COLO668 (cell line): ENCODE data around the gene HFM1.
"Not testable (repeated sequence)": the region's sequence is repeated elsewhere in the genome, so short reads cannot be mapped to it uniquely, and the experiment has no call there.

Source experiments
- DNase-seq: peaks from one replicate; lab custom pipeline; 2025; ENCODE audit not compliant: unreplicated experiment; lab: John Stamatoyannopoulos, UW

HFM1 gene

GRCh38 chr1:91349524-91349923 is 55.1 kb downstream of the HFM1 start:
- no peak for DNase-seq

DNA sequence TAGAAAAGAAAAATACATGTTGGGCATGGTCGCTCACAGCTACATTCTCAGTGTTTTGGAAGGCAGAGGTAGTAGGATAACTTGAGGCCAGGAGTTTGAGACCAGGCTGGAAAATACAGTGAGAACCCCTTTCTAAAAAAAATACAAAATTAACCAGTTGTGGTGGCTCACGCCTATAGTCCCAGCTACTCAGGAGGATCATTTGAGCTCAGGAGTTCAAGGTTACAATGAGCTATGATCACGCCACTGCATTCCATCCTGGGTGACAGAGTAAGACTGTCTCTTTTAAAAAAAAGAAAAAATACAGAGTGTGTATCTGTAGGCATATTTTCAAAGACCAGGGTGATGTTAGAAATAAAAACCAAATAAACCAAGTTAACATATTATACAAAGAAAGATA is 57.8 kb downstream of the HFM1 start:
- no peak for DNase-seq

- DNase-seq = no peak
Measured at GRCh38 chr1:91345395-91346005, 59.1 kb downstream of the HFM1 start.

- DNase-seq = no peak
Measured at GRCh38 chr1:91338501-91338900, 66.1 kb downstream of the HFM1 start.

DNA sequence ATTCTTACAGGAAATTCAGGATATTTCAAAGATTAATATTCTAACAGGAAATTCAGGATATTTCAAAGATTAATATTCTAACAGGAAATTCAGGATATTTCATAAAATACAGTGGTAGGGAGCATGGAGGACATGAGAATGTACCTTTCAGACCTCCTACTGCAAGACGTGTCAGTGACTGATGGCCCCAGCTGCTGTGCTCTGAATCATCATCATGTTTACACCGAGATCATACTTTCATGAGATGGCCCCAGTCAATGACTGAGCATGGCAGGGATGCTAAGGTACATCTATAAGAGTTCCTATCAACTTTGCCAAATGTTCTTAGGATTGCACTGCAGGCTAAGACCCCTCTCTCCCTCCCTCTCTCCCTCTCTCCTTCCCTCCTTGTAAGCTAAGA is 69.0 kb downstream of the HFM1 start:
- DNase-seq = no peak

- no peak for DNase-seq
Measured at GRCh38 chr1:91334856-91335255, 69.8 kb downstream of the HFM1 start.

GRCh38 chr1:91325456-91325855 is 79.2 kb downstream of the HFM1 start:
- no peak for DNase-seq

DNA sequence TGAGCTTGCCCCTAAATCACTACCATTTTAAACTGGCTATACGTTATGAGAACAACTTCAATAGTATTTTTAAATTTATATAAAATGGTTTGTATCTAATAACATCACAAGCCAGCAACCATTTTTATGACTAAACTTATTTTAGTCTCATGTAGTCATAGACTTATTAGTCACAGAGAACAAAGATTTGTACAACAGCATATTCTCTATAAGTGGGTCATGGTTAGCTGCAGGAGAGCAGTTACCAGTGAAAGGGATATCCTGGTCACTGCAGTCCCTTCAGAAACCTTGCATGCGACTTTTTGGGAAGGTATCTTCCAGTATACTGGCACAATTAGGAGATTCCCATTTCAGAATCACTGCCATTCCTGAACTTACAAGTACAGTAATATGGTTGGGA is 90.0 kb downstream of the HFM1 start:
- no peak for DNase-seq

GRCh38 chr1:91311672-91312071 is 93.0 kb downstream of the HFM1 start:
- no peak for DNase-seq

DNA sequence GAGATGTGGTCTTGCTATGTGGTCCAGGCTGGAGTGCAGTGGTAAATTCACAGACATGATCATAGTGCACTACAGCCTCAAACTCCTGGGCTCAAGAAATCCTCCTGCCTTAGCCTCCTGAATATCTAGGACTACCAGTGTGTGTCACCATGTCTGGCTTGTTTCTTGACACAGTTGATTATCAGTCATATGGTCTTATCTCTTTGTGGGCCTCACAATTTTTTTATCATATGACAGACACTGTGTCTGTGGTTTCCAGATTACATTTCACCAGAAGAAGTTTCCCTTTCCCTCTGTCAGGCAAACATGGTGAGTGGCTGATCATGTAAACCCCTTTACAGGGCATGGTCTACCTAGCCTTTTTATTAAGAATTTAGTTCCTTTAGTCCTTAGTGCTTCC is 96.1 kb downstream of the HFM1 start:
- DNase-seq = no peak

GRCh38 chr1:91307784-91308409 is 96.7 kb downstream of the HFM1 start:
- no peak for DNase-seq

- DNase-seq = no peak
Measured at GRCh38 chr1:91303165-91303564, 101.5 kb downstream of the HFM1 start.

- not testable (repeated sequence) for DNase-seq
Measured at GRCh38 chr1:91288843-91289553, 115.6 kb downstream of the HFM1 start.

DNA sequence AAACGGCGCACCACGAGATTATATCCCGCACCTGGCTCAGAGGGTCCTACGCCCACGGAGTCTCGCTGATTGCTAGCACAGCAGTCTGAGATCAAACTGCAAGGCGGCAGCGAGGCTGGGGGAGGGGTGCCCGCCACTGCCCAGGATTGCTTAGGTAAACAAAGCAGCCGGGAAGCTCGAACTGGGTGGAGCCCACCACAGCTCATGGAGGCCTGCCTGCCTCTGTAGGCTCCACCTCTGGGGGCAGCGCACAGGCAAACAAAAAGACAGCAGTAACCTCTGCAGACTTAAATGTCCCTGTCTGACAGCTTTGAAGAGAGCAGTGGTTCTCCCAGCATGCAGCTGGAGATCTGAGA is 117.7 kb downstream of the HFM1 start:
- not testable (repeated sequence) for DNase-seq

GRCh38 chr1:91286259-91286961 is 118.2 kb downstream of the HFM1 start:
- not testable (repeated sequence) for DNase-seq

DNA sequence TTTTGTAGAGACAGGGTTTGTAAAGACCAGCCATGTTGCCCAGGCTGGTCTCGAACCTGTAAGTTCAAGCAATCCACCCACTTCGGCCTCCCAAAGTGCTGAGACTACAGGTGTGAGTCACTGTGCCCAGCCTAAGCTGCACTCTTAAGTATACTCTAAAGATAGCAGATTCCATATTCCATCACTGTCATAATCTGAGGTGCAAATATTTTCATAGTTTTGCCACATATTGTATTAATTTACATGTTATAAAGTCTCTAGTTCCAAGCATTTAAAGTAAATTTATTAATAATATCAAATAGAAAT is 121.3 kb downstream of the HFM1 start:
- DNase-seq = no peak

DNA sequence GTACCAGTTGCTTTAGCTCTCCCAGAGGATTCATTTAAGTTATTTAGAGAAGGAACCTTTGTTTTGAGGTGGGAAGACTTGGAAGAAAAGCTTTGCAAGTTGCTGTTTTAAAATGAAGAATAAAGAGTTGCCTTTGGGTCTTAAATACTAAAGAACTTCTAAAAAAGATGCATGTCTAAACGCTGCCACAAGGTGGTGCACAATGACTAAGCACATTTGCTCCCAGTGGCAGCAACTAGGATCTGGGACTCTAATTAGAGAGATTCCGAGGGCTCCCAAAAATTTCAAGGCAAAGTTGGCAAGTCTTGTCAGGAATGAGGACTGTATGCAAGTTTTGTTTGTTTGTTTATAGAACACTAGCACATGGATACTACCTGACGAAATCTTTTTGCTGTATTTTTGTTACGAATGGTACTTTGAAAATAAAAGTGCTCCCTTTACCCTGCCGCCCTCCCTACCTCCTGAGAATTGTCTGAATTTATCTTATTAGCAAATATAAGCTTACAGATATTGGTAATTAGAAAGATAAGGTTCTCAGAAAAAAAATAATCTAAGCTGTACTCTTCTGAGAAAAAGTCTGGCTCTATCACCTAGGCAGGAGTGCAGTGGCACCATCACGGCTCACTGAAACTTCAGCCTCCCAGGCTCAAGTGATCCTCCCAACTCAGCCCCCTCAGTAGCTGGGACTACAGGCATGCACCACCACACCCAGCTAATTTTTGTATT is 121.8 kb downstream of the HFM1 start:
- DNase-seq = peak; percentile 56

DNA sequence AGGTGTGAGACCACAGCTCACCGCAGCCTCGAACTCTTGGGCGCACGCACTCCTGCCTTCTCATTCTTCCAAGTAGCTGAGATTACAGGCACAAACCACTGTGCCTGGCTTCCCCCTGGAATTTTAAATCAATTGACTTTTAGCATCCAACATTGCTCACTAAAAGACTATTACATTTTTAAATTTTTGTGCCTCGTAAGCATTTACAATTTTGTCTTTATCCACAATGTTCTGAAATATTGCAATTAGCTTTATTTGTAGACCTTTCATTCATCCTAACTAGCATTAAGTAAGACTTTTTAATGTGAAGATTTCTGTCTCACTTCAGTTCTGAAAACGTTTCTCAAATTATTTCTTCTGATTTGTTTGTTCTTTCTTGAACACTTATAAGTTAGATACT is 122.9 kb downstream of the HFM1 start:
- no peak for DNase-seq

DNA sequence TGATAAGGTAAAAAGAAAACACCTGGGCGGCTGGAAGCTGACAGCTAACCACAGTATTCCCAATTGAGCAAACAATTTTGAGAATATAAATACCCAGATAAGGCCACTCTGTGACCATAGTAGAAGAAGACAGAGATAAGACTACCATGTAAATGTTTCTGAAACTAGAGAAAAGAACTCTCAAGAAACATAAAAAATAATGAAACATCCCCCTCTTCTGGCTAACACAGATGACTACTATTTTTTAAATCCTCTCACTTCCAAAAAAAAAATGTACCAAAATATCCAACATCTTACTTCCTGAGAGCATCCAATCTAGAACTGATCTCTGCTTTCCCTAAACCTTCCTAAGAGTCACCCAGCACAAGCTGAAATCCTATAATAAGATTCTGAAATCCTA is 125.9 kb downstream of the HFM1 start:
- no peak for DNase-seq

- DNase-seq = no peak
Measured at GRCh38 chr1:91273875-91274274, 130.8 kb downstream of the HFM1 start.

GRCh38 chr1:91261655-91262054 is 143.0 kb downstream of the HFM1 start:
- DNase-seq = no peak

DNA sequence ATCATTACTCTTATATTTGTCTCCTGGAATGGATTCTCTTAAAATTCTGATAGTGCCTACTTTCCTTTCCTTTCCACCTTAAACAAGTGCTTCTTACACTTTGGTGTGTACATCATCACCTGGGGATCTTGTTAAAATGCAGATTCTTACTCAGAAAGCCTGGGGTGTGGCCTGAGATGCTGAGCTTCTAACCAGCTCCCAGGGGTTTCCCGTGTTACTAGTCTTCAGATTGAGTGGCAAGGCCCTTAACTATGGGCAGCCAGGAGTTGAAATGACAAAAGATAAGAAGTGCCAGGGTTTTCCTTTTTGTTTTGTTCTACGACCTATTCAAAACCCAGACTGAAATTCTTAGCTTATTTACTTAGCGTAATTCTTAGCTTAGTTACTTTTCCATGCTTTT is 159.2 kb downstream of the HFM1 start:
- DNase-seq = no peak
